Loucy (cell line): ENCODE data around the gene DIO3.

Experiments
- H2AFZ ChIP-seq: fragments of 200-600 bp; sonication (generic); 2 replicates; pipeline ENCODE4 v1.6.0; 2016; ENCODE audit warnings: antibody characterized with exemption, mild to moderate bottlenecking, low read length, moderate library complexity
- H3F3A ChIP-seq: fragments of 200-600 bp; 2 replicates; pipeline ENCODE4 v1.6.0; 2016; ENCODE audit warnings: antibody characterized with exemption, low read depth, mild to moderate bottlenecking
- H3K27me3 ChIP-seq: fragments of 200-600 bp; sonication (generic); 2 replicates; pipeline ENCODE4 v1.6.1; 2014; ENCODE audit warnings: low read length, mild to moderate bottlenecking; ENCODE audit not compliant: insufficient read depth, poor library complexity, severe bottlenecking
- H3K36me3 ChIP-seq: fragments of 200-600 bp; sonication (generic); 2 replicates; pipeline ENCODE4 v1.6.1; 2016; ENCODE audit warnings: low read length; ENCODE audit not compliant: insufficient read depth
- H3K4me1 ChIP-seq: fragments of 200-600 bp; sonication (generic); 2 replicates; pipeline ENCODE4 v1.5.1; 2014; ENCODE audit warnings: low read length, mild to moderate bottlenecking; ENCODE audit not compliant: insufficient read depth, poor library complexity, severe bottlenecking
- H3K4me2 ChIP-seq: fragments of 200-600 bp; sonication (generic); 2 replicates; pipeline ENCODE4 v1.6.0; 2014; ENCODE audit warnings: antibody characterized with exemption, low read length, low read depth, mild to moderate bottlenecking; ENCODE audit not compliant: poor library complexity, severe bottlenecking
- H3K4me3 ChIP-seq: fragments of 200-600 bp; sonication (generic); 2 replicates; pipeline ENCODE4 v1.5.1; 2014; ENCODE audit warnings: low read length, mild to moderate bottlenecking, mixed read lengths; ENCODE audit not compliant: poor library complexity, severe bottlenecking
- H3K79me2 ChIP-seq: fragments of 200-600 bp; sonication (generic); 2 replicates; pipeline ENCODE4 v1.6.1; 2014; ENCODE audit warnings: low read length; ENCODE audit not compliant: insufficient read depth
- H3K9ac ChIP-seq: fragments of 200-600 bp; sonication (generic); 2 replicates; pipeline ENCODE4 v1.6.0; 2014; ENCODE audit warnings: mild to moderate bottlenecking, low read depth, low read length, moderate library complexity; ENCODE audit not compliant: poor library complexity, severe bottlenecking
- H3K9me2 ChIP-seq: fragments of 200-600 bp; sonication (generic); replicated peaks from 2 replicates; pipeline ENCODE4 v1.6.1; 2016; ENCODE audit warnings: low read depth, low read length, mixed read lengths
- H3K9me3 ChIP-seq: fragments of 200-600 bp; sonication (generic); 2 replicates; pipeline ENCODE4 v1.6.1; 2014; ENCODE audit warnings: mild to moderate bottlenecking, antibody characterized with exemption, low read length, low read depth; ENCODE audit not compliant: insufficient read depth
- H4K20me1 ChIP-seq: fragments of 200-600 bp; sonication (generic); 2 replicates; pipeline ENCODE4 v1.6.0; 2014; ENCODE audit warnings: antibody characterized with exemption, low read length, mild to moderate bottlenecking; ENCODE audit not compliant: insufficient read depth, poor library complexity, severe bottlenecking
- EZH2phosphoT487 ChIP-seq: fragments of 200-600 bp; IDR thresholded peaks from 2 replicates; pipeline ENCODE4 v1.6.1; 2018; ENCODE audit warnings: antibody characterized with exemption, mild to moderate bottlenecking, moderate library complexity, borderline replicate concordance
- TF ChIP-seq, protein P1 (sequence below): fragments of 200-600 bp; sonication (generic); conservative IDR thresholded peaks from 2 replicates; pipeline ENCODE4 v1.5.1; 2014; ENCODE audit warnings: mild to moderate bottlenecking, antibody characterized with exemption, low read length

DIO3 gene

DNA sequence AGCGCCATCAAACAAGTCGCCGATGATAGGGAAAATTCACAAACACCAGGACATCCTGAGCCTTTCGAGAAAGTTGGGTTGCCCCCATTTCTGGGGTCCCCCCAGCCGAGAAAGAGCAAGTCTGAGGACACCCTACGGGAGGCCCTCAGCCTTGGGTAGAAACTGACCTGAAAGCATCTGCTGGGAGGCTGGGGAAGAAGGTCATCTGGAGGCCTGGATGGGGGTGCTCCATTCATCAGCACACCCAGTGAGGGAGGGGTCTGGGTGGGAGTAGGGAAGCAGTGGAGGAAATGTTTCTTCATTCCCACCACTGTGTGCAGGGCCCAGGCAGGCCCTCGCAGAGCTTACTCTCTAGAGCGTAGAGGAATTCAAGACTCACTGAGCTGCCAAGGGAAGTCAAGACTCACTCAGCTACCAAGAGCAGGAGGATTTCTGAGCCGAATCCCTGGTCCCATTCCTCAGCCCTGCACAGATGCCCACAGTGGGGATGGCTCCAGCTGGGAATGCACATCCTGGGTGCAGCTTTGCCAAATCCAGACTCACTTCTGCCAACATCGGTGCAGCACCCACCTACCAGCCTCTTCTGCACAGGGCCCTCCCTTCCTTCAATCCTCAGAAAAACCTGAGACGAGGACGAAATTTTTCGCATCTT, 38.1 kb downstream of the DIO3 start:
- peaks cover 45% of the 10 kb centered on the region for H3K4me1 ChIP-seq
- H3K27me3 ChIP-seq = no peaks in the 10 kb centered on the region
- no peak overlapping the region for H2AFZ ChIP-seq

DNA sequence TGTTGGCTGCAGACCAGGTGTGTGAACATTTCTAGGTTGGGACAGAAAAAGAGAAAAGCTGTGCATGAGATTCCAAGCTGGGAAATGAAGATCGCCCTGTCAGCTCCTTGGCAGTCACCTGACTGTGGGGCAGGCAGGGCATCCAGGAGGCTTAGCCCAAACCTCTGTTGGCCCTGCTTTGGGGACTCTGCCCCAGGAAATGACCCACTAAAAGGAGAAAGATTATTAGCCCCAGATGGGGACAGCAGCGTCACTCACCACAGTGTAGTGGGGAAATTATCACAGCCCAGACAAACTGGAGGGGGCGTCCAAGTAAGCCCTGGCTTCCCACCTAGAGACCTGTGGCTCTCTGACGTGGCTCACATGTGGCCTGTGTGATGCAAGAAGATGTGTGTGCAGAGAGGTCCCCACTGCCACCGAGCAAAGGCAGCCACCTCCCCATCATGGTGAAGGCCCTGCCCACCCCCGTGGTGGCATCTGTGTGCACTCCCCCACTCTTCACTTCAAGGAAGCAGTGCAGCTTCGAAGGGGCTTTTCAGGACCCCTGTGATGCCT, 39.1 kb downstream of the DIO3 start:
- no peak overlapping the region for H2AFZ ChIP-seq
- TF ChIP-seq, protein P1, sequence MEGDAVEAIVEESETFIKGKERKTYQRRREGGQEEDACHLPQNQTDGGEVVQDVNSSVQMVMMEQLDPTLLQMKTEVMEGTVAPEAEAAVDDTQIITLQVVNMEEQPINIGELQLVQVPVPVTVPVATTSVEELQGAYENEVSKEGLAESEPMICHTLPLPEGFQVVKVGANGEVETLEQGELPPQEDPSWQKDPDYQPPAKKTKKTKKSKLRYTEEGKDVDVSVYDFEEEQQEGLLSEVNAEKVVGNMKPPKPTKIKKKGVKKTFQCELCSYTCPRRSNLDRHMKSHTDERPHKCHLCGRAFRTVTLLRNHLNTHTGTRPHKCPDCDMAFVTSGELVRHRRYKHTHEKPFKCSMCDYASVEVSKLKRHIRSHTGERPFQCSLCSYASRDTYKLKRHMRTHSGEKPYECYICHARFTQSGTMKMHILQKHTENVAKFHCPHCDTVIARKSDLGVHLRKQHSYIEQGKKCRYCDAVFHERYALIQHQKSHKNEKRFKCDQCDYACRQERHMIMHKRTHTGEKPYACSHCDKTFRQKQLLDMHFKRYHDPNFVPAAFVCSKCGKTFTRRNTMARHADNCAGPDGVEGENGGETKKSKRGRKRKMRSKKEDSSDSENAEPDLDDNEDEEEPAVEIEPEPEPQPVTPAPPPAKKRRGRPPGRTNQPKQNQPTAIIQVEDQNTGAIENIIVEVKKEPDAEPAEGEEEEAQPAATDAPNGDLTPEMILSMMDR = no peak
- no peak for TF ChIP-seq EZH2phosphoT487
- H3K4me3 ChIP-seq = no peak overlapping the region
- H3K4me2 ChIP-seq = no peak overlapping the region
- H3K27me3 ChIP-seq = no peaks in the 10 kb centered on the region
- H3K36me3 ChIP-seq = no peaks in the 10 kb centered on the region
- no peaks in the 10 kb centered on the region for H4K20me1 ChIP-seq
- no peaks in the 10 kb centered on the region for H3K9me3 ChIP-seq
- H3K9me2 ChIP-seq = no peaks in the 10 kb centered on the region
- no peak overlapping the region for H3K9ac ChIP-seq
- H3F3A ChIP-seq = peaks cover 6% of the 10 kb centered on the region; the same call in 1 of the 2 replicates
- H3K4me1 ChIP-seq = peaks cover 36% of the 10 kb centered on the region
- H3K79me2 ChIP-seq = no peaks in the 10 kb centered on the region

More for the DNA sequence above, 38.1 kb downstream of the DIO3 start:
- no peak overlapping the region for H3K4me2 ChIP-seq
- TF ChIP-seq, protein P1 = no peak
- no peak for TF ChIP-seq EZH2phosphoT487
- no peaks in the 10 kb centered on the region for H3K36me3 ChIP-seq
- H3K9me3 ChIP-seq = no peaks in the 10 kb centered on the region
- H3K9ac ChIP-seq = no peak overlapping the region
- no peak overlapping the region for H3K4me3 ChIP-seq
- H3F3A ChIP-seq = peaks cover 6% of the 10 kb centered on the region; the same call in 1 of the 2 replicates
- no peaks in the 10 kb centered on the region for H3K79me2 ChIP-seq
- no peaks in the 10 kb centered on the region for H3K9me2 ChIP-seq
- H4K20me1 ChIP-seq = no peaks in the 10 kb centered on the region

DNA sequence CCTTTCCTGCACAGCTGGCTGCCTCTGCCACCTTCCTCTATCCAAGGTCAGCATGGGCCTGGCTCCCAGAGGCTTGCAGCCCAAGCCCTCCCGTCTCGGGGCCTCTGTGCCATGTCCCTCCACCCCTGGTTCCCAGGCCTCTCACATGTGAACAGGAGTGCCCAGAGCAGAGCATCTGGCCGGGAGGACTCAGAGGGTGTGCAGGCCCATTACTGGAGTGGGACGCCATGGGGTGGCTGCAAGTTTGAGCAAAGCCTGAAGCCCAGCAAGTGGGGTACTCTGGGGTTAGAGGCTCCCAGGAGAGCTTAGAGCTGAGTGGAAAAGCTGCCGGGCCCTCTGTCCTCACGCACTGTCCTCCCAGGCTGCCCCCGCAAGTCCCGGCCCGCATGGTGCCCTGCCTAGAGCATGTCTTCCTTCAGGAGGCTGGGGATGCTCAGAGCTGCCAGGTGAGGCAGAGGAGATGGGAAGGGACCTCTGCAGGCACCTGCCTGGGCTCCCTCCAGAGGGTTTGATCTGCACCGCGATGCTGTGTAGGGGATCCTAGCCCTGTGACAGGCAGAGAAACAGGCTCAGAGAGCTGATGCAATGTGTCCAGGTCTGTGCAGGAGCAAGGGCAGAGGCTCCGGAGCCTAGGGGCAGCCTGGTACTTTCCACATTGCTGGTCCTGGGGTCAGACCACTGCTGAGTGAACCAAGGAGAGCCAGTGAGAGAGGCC, 39.8 kb downstream of the DIO3 start:
- no peaks in the 10 kb centered on the region; the same call in 1 of the 2 replicates for H3F3A ChIP-seq
- H3K4me1 ChIP-seq = peaks cover 29% of the 10 kb centered on the region
- no peak overlapping the region for H3K9ac ChIP-seq
- H3K4me3 ChIP-seq = no peak overlapping the region
- no peaks in the 10 kb centered on the region for H3K79me2 ChIP-seq
- no peaks in the 10 kb centered on the region for H3K9me3 ChIP-seq
- no peak overlapping the region for H2AFZ ChIP-seq
- TF ChIP-seq EZH2phosphoT487 = no peak
- TF ChIP-seq, protein P1 = no peak
- H3K4me2 ChIP-seq = no peak overlapping the region
- no peaks in the 10 kb centered on the region for H4K20me1 ChIP-seq
- H3K9me2 ChIP-seq = no peaks in the 10 kb centered on the region
- H3K27me3 ChIP-seq = no peaks in the 10 kb centered on the region
- H3K36me3 ChIP-seq = no peaks in the 10 kb centered on the region
